ENCODE measurements around the gene PI4K2B.
"Not testable (repeated sequence)": the region's sequence is repeated elsewhere in the genome, so short reads cannot be mapped to it uniquely, and the experiment has no call there.

Gene PI4K2B

GRCh38 chr4:25245181-25245580, 11.3 kb downstream of the PI4K2B start:
- no peak for DNase-seq

- DNase-seq = no peak
Measured at GRCh38 chr4:25246680-25247611, 13.1 kb downstream of the PI4K2B start.

GRCh38 chr4:25248875-25249274, 15.0 kb downstream of the PI4K2B start:
- DNase-seq = not testable (repeated sequence)

GRCh38 chr4:25249494-25249893, 15.7 kb downstream of the PI4K2B start:
- not testable (repeated sequence) for DNase-seq

GRCh38 chr4:25252230-25253070, 18.6 kb downstream of the PI4K2B start:
- no peak for DNase-seq

- no peak for DNase-seq
Measured at GRCh38 chr4:25253071-25253445, 19.2 kb downstream of the PI4K2B start.

GRCh38 chr4:25253786-25254185, 20.0 kb downstream of the PI4K2B start:
- not testable (repeated sequence) for DNase-seq

- DNase-seq = no peak
Measured at GRCh38 chr4:25258980-25259578, 25.2 kb downstream of the PI4K2B start.

- no peak for DNase-seq
Measured at GRCh38 chr4:25271866-25272265, 38.0 kb downstream of the PI4K2B start.

GRCh38 chr4:25280210-25280609, 46.4 kb downstream of the PI4K2B start:
- DNase-seq = no peak

GRCh38 chr4:25283948-25284347, 50.1 kb downstream of the PI4K2B start:
- no peak for DNase-seq

- no peak for DNase-seq
Measured at GRCh38 chr4:25284466-25284865, 50.6 kb downstream of the PI4K2B start.

GRCh38 chr4:25290490-25291067, 56.7 kb downstream of the PI4K2B start:
- no peak for DNase-seq

- DNase-seq = no peak
Measured at GRCh38 chr4:25291158-25291733, 57.4 kb downstream of the PI4K2B start.

- DNase-seq = no peak
Measured at GRCh38 chr4:25297528-25298242, 63.9 kb downstream of the PI4K2B start.

- no peak for DNase-seq
Measured at GRCh38 chr4:25299476-25300203, 65.8 kb downstream of the PI4K2B start.

- DNase-seq = no peak
Measured at GRCh38 chr4:25301471-25301870, 67.6 kb downstream of the PI4K2B start.

GRCh38 chr4:25302626-25303025, 68.8 kb downstream of the PI4K2B start:
- DNase-seq = no peak

GRCh38 chr4:25303578-25303977, 69.7 kb downstream of the PI4K2B start:
- no peak for DNase-seq

GRCh38 chr4:25306518-25307057, 72.8 kb downstream of the PI4K2B start:
- DNase-seq = no peak

GRCh38 chr4:25307596-25307995, 73.8 kb downstream of the PI4K2B start:
- no peak for DNase-seq

Measured in Kasumi-1 (cell line).